Esophagus muscularis mucosa (tissue), 4 donors: ENCODE data around the gene POM121L2. TPM values are rescaled to one million over a fixed set of nuclear protein-coding genes. Genes with fewer than 3 reads are reported as not detected.

Experiments
- DNase-seq: peaks from one replicate; pipeline ENCODE4 v3.0.0-alpha.2; 2017; ENCODE audit errors: extremely low spot score
- H3K27ac ChIP-seq, 4 donors: fragments of 200-600 bp; sonication (generic); replicated peaks in 1 of 4; 1 replicate in 3 of 4; 2 replicates in 1 of 4; pipeline ENCODE4 v1.5.1; 2016 to 2019; ENCODE audit warnings: mild to moderate bottlenecking in 1 of 4
- H3K27me3 ChIP-seq, 4 donors: fragments of 200-600 bp; sonication (generic); one replicate each; pipeline versions ENCODE4 v1.5.1 to v1.6.0; 2016 to 2019
- H3K36me3 ChIP-seq, 4 donors: fragments of 200-600 bp; sonication (generic); one replicate each; pipeline ENCODE4 v1.5.1; 2016 to 2019
- H3K4me1 ChIP-seq, 4 donors: fragments of 200-600 bp; sonication (generic); one replicate each; pipeline ENCODE4 v1.5.1; 2016 to 2019
- H3K4me3 ChIP-seq, 4 donors: fragments of 200-600 bp; sonication (generic); 1 replicate in 2 of 4; 2 replicates in 2 of 4; pipeline ENCODE4 v1.5.1; 2016 to 2019; ENCODE audit warnings: mild to moderate bottlenecking in 4 of 4, moderate library complexity in 1 of 4
- H3K9me3 ChIP-seq, 4 donors: fragments of 200-600 bp; sonication (generic); 1 replicate in 3 of 4; 2 replicates in 1 of 4; pipeline ENCODE4 v1.5.1; 2016 to 2019
- CTCF ChIP-seq, 3 experiments: fragments of 200-600 bp in 2 of 3; fragments of 450-650 bp in 1 of 3; sonication (generic) in 2 of 3; IDR thresholded peaks; one replicate each; pipeline ENCODE4 v1.5.1; 2017 to 2019; ENCODE audit warnings: antibody characterized with exemption in 3 of 3, mild to moderate bottlenecking in 2 of 3, moderate library complexity in 1 of 3
- EP300 ChIP-seq: sonication (generic); formaldehyde crosslinking; IDR thresholded peaks from one replicate; pipeline ENCODE4 v1.6.1; 2017; ENCODE audit warnings: antibody characterized with exemption
- POLR2A ChIP-seq: fragments of 450-650 bp; IDR thresholded peaks from one replicate; pipeline ENCODE4 v1.6.1; 2017; ENCODE audit warnings: antibody characterized with exemption, moderate library complexity, mild to moderate bottlenecking, low read depth
- POLR2AphosphoS5 ChIP-seq, 2 donors: sonication (generic); formaldehyde crosslinking; IDR thresholded peaks; one replicate each; pipeline ENCODE4 v1.6.1; 2017; ENCODE audit warnings: antibody characterized with exemption in 2 of 2
- WGBS: methylation state at CpG from one replicate; pipeline ENCODE4 v1.1.5; 2018; 5-methylcytosine and 5-hydroxymethylcytosine counted together
- intact Hi-C: fragments of 100-400 bp; cut with DNase I; formaldehyde crosslinking; loops from one replicate; pipeline ENCODE4 v1.15.1; 2023
- total RNA-seq, 4 donors: library from RNA; depleted of rRNA; stranded (reverse); fragments of >200 nt; gene quantifications; one replicate each; pipeline versions ENCODE4 v1.1.0 to v1.2.1, GENCODE V29; 2016

POM121L2 gene
- total RNA-seq: not detected

- peak within 1 kb of the TSS; percentile 46 to 58 (median 48) for H3K4me3 ChIP-seq
- DNase-seq: no peak
Measured at GRCh38 chr6:27312146-27312949, at the start of gene POM121L2. Gene POM121L2, minus strand, starts transcription at chr6:27312273. Its CDS starts 103 bp downstream, at chr6:27312170.

GRCh38 chr6:27359231-27359630, 47.2 kb upstream of the POM121L2 start:
- no peak for DNase-seq
- Histone ChIP-seq H3K27ac (no peak overlapping the region), H3K9me3 (peaks cover 0 to 26% (median 15%) of the 10 kb centered on the region in 4 donors), H3K36me3 (peaks cover 10 to 51% (median 29%) of the 10 kb centered on the region in 4 donors), H3K4me3 (no peak overlapping the region), H3K4me1 (no peaks in the 10 kb centered on the region), H3K27me3 (no peaks in the 10 kb centered on the region)
- 92% methylated on average over 1 of the region's 1 CpG for WGBS
- intact Hi-C loops: no loop called here
- no peak for TF ChIP-seq POLR2AphosphoS5 (IDR thresholded peaks at IDR 0.05)
- TF ChIP-seq CTCF (IDR thresholded peaks at IDR 0.05): no peak
- no peak for TF ChIP-seq EP300
- no peak for TF ChIP-seq POLR2A

More at GRCh38 chr6:27312146-27312949, at the start of gene POM121L2:
- no peak within 1 kb of the TSS for H3K27ac ChIP-seq
- 0% methylated on average over 17 of the region's 64 CpGs for WGBS
- H3K27me3 ChIP-seq: peaks cover 0 to 70% (median 27%) of the 10 kb centered on the region in 4 donors
- H3K9me3 ChIP-seq: no peaks in the 10 kb centered on the region
- no peaks in the 10 kb centered on the region for H3K36me3 ChIP-seq
- H3K4me1 ChIP-seq: peaks cover 8 to 17% (median 13%) of the 10 kb centered on the region in 4 donors
- intact Hi-C loops: no loop called here
- TF ChIP-seq CTCF (IDR thresholded peaks at IDR 0.05) (peak; percentile 23 to 51 (median 33)), POLR2A (no peak)

- WGBS: 65% methylated on average over 2 of the region's 2 CpGs
- intact Hi-C loops: no loop called here
- no peaks in the 10 kb centered on the region for H3K27me3 ChIP-seq
- no peak for TF ChIP-seq POLR2AphosphoS5 (IDR thresholded peaks at IDR 0.05)
- TF ChIP-seq CTCF (IDR thresholded peaks at IDR 0.05): no peak
- TF ChIP-seq POLR2A: no peak
- TF ChIP-seq EP300: no peak
- DNase-seq: no peak
- H3K27ac ChIP-seq: no peak overlapping the region
- peaks cover 10 to 51% (median 28%) of the 10 kb centered on the region in 4 donors for H3K36me3 ChIP-seq
- H3K4me3 ChIP-seq: no peak overlapping the region
- H3K4me1 ChIP-seq: no peaks in the 10 kb centered on the region
- H3K9me3 ChIP-seq: peaks cover 0 to 28% (median 15%) of the 10 kb centered on the region in 4 donors
Measured at GRCh38 chr6:27358786-27359185, 46.7 kb upstream of the POM121L2 start.

- no peak overlapping the region for H3K27ac ChIP-seq
- TF ChIP-seq POLR2A: no peak
- TF ChIP-seq POLR2AphosphoS5 (IDR thresholded peaks at IDR 0.05): no peak
- TF ChIP-seq EP300: no peak
- TF ChIP-seq CTCF (IDR thresholded peaks at IDR 0.05): no peak
- no peaks in the 10 kb centered on the region for H3K36me3 ChIP-seq
- intact Hi-C loops: no loop called here
- no peak for DNase-seq
- H3K4me3 ChIP-seq: no peak overlapping the region
- H3K27me3 ChIP-seq: no peaks in the 10 kb centered on the region
- H3K9me3 ChIP-seq: peaks cover 0 to 17% (median under 1%) of the 10 kb centered on the region in 4 donors
- 82% methylated on average over 4 of the region's 4 CpGs for WGBS
- H3K4me1 ChIP-seq: no peaks in the 10 kb centered on the region
Measured at GRCh38 chr6:27352850-27353249, 40.8 kb upstream of the POM121L2 start.
